Glomerular visceral epithelial cell (primary cell): Measurements from ENCODE around the gene MAN1A1.
"Not testable (repeated sequence)": the region's sequence is repeated elsewhere in the genome, so short reads cannot be mapped to it uniquely, and the experiment has no call there.

Experiments used
- DNase-seq: peaks from one replicate; pipeline ENCODE4 v3.0.0-alpha.2; 2016; ENCODE audit errors: extremely low spot score

Gene MAN1A1

DNA sequence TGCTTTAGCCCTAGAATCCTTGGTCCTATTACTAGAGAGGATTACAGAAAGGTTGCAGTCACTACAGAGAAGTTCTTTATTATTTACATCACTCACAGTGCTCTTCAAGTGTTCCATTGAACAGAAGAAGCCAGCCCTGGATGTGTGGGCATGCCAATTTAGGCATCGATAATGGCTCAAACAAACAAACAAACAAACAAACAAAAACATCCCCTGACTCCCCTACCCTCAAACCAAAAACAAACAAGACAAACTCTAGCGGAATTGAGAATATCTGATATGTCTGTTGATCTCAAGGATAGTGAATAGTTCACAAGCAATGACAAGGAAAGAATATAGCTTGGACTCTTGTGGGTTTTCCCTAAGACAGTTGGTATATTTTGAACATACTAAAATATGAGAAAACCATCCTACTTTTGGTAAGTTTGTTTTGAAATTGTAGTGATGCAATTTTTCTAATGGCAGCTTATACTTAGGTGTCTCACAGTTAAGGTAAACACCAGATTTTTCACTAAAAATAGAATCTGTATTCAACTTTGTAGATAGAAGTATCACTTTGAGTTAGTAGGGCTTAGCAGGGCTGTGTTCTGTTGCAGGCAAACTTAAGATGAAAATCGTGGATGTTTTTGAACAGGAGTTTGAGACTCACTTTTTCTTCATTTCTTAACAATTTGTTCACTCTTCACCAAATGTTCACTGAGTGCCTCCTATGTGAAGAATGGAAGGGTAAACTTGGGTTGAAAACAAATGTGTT is 178.3 kb downstream of the MAN1A1 start:
- no peak for DNase-seq

DNA sequence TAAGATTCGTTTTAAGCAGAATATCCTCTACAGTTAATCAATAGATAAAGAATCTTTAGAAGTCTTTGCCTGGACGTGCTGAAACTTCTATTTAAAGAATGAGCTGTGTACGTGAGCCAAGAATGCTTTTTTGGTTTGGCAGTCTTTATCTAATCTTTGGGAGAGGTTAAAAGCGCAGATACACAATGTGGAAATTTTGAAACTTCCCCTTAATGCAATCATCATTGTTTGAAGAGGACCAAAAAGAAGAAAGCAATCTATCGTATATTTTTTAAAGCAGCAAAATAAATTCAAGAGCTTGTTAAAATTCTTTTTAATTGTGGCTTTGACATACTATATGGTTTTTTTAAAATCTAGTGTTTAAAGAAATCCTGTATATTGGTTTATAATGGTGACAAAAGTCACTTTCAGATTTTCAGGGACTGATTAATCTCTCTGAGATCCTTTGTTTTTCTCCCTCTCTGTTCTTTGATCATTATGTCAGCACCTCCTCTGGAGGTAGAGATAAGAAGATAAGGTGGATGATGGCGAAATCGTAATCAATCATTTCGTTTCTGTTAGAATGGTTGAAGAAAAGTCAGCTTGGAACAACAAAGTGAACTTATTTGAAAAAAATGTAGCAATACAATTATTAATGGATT is 179.0 kb downstream of the MAN1A1 start:
- DNase-seq: no peak

DNA sequence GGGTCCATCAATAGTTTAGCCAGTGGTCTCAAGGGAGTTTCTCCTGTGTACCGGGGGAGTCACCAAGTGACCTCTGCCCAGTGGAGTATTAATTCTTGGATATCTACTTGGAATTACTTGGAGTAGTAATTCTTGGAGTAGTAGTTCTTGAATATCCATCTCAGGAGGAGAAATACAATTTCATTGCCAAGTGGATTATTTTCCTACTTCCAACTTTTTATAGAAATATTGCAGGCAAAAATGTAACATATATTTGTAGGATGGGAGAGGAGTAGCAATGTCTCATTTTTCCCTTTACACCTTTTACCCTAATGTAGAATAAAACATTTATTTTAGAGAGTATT is 179.5 kb downstream of the MAN1A1 start:
- no peak for DNase-seq

DNA sequence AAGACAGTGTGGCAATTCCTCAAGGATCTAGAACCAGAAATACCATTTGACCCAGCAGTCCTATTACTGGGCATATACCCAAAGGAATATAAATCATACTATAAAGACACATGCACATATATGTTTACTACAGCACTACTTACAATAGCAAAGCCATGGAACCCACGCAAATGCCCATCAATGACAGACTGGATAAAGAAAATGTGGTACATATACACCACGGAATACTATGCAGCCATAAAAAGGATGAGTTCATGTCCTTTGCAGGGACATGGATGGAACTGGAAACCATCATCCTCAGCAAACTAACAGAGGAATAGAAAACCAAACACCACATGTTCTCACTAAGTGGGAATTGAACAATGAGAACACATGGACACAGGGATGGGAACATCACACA is 180.2 kb downstream of the MAN1A1 start:
- not testable (repeated sequence) for DNase-seq

DNA sequence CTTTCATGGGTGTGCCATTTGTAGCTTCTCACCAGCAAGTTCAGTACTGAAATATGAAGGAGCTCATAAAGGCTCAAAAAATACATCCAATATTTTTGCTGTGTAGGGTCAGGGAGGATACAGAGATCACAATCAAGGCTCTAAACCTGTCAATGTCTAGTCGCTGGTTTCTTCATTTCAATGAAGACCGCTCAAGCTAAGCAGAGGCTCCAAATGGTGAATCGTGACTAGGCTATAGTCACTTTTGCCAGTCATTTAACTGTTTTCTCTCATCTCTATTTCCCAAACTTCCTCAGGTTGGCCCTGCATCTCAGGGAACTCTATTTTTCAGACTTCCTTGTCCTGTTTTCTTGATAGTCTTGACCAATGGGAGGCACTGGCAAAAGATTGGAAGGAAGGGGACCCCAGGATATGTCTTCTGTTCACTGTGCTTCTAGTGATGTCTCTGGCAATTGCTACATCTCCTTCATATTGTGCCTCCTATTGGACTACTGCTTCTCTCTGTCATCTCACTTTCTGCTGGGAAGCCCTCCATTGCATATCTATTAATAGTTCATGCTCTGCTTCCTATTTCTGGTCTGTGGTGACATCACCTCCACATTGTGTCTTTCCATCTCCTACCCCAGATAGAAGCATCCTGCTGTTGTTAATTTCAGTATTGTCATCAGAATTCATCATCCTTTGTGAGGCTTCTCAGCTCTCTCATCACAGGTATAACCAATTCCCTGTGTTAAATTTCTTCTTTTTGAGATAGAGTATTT is 183.4 kb downstream of the MAN1A1 start:
- no peak for DNase-seq

DNA sequence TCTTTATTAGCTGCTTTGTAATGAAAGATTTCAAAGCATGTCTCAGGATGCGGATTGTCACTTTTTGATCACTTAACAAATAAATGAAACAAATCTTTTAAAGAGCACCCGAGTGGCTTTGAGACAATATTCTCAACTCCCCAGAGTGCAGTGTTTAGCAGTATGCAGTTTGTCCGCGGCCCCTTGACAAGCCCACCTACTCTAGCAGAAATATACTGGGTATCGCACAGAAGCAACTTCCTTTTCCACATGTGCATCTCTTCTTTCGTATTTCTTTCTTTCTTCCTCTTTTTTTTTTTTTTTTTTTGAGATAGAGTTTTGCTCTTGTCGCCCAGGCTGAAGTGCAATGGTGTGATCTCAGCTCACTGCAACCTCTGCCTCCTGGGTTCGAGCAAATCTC is 186.6 kb downstream of the MAN1A1 start:
- DNase-seq: no peak

DNA sequence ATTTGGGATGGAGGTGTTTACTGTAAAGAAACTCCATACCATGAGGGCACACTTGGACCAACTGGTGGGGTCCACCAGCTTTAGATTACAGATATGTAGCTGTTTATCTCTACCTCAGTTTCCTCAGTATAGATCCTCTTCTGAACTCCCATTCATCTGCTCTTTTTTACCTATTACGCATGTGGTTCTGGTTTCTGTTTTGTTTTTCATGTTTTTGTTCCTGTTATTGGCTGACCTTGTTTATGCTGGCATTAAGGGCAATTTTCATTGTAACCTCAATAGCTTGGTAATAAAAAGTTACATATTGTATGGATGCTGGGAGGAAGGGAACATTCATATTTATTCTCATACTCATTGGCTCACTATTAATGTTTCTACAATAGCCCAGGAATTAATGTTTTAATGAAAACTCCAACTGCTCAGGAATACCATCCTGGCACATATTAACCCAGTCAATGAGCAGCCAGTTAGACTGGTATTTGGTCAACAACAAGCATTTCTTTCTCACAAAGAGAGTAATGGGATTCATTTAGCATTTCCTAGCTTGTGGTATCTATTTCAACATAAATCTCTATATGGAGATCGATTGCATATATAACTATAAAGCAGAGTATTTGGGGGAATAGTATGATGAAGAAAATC is 187.3 kb downstream of the MAN1A1 start:
- DNase-seq: no peak

DNA sequence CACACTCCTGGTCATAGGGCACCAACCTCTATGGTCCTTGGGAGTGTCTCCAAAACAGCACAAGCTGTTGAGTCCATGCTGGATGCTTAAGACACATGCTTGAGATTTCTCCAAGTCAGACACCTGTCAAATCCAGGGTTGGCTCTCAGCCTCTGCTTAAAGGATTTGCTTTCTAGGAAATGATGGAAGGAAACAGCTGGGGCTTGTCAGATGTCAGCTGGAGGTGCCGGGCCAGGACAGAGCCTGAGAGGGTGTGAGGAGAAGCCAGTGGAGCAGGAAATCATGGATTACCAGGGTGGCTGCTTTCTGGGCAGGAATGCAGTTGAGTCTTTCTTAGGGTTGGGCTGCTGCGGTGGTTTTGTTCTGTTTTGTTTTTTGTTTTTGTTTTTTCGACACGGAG is 188.1 kb downstream of the MAN1A1 start:
- no peak for DNase-seq

DNA sequence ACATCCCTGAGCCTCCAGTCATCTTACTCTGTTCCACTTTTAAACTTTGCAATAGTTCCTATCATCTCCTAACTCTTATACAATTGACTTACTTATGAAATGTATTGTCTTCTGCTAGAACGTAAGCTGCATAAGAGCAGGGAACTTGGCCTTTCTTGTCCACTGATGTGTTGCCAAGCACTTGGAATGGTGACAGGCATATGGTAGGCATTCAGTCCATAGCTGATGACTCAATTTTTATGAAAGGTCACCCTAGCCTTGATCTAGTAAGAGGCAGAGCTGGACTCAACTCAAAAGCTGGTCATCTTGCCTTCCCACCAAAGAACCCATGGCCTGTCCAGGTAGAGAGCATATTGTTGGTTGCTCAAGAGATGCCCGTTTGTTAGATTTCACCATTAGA is 188.7 kb downstream of the MAN1A1 start:
- no peak for DNase-seq

DNA sequence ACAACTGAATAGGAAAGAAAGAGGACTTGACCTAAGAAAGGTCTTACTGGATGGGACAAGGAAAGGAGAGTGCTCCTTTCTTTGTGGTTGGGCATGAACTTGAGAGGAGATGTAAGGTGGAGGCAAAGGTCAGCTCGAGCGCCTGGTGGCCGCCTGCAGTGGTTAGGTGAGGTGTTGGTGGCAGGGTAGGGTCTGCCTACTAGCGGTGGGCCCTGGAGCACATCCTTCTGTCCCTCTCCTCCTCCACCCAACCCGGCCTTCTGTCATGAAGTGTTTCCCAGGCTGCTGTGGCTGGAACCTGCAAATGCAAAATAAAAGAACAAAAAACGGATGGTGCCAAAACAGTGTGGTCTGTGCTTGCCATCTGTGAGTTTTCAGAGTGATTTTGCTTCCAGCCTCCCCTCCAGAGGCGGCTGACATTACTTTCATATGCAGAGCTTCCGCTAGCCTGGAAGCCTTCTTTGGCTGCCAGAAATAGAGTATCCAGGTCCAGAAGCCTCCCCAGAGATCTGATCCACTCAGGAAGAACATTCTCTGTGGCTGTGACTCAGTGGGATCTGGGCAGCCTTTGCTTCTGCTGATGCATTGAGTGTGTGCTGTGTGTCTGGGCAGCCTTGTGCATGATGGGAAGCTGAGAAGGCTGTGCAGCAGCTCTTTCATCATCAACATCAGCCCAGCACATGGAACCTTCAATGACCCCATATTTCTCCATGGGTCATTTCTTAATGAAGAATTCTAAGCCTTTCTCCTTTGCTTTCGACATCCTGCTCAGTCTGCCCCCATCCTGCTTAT is 191.3 kb downstream of the MAN1A1 start:
- no peak for DNase-seq

DNA sequence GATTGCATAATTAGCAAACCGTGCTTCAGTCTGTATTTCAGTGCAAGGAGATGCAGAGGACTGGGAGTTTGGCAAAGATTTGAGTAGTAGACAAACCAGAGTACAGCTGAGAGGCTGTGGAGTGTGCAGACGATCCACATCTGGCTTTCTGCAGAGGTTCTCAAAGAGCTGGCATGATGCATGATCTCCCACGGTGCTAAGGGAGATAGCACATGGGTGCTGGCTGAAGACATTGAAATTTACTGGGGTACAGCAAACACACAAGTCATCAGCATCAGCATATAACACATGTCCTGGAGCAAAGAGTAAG is 192.1 kb downstream of the MAN1A1 start:
- DNase-seq: no peak

DNA sequence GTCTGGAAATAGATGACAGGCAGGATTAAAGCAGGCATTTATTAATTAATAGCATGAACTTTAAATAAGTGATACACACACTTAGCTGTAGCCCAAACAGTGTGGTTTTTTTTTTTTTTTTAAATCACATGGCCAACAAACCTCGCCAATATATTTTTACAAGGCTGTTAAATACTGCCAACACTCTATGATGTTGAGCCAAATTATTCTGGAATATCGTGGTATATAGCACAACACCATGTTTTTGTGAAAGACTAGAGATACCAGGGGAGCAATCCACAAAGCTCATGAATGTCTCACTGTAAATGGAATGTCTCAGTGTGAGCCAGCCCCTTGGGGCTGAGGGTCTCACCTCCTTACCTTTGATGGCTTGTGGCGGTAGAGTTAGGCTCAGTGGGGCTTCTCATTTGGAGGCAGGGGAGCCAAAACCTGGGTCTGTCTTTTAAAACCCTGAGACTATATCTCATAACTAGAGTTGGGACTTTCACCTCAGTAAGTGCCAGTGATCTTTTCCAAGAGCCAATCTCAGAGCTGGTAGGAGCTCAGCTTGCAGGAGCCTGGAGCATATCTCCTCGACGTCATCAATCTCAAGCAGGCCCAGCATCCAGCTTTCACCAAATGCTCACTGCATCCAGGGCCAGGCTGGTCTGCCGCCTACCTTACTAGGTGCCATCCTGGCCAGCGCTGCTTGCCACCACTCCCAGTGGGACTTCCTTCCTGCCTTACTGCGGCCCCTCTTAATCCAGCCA is 192.6 kb downstream of the MAN1A1 start:
- no peak for DNase-seq

DNA sequence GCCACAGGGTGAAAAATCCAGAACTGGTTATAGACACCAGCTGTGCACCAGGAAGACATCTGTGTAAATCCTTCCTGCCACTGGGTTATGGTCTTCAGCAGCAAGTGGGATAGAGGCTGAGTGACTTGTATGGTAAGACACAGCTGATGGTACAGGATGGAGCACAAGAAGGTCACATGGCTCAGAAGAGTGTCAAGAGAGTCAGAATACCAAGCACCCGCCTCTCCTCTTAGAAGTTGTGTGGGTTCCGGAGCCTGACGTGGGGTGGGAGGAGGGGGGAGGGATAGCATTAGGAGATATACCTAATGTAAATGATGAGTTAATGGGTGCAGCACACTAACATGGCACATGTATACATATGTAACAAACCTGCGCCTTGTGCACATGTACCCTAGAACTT is 193.5 kb downstream of the MAN1A1 start:
- DNase-seq: not testable (repeated sequence)

DNA sequence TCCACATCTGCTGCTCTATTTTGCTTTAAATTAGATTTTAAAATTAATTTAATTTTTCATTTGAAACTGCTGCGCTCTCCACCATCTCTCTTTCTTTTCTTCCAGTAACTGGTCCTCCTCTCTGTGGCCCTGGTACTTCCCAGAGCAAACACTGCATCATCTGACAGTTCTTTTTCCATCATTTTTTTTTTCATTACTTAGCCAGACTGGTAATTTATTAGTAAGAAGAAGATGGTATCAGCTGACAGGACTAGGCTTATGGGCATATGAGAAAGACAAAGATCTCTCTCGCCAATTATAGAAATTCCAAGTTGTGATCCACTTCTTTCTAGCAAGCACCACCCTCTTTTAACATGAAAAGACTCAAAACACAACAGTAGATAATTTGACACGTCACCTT is 197.4 kb downstream of the MAN1A1 start:
- DNase-seq: no peak

DNA sequence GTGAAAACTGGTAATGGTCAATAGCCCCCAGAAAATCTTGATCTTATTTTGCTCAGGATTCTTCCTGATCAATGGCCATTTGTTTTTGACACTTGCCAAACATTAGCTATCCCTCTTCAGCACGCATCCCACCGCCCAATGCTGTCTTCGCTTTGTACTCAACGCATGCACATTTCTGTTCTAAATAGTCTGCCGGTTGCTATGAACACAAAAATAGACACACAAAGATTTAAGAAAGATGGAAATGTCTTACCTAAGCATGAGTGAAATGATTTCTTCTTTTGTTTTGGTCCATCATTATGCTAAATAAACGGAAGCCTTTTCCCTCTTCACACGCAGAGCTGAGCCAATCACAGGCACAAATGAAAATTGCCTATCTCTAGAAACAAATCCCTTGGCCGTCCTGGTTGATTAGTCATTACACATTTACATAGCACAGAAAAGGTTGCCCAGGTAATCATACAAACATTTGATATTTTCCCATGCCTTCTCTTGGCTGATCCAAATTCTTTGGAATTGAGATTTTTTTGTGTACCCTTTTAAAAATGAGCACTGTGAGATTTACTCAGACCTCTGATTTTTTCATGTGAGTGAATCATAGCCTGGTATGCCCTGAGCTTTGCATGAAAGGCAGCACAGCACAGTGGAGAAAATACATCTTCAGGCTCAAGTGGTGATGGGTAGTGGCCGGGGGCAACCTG is 200.6 kb downstream of the MAN1A1 start:
- DNase-seq: no peak

DNA sequence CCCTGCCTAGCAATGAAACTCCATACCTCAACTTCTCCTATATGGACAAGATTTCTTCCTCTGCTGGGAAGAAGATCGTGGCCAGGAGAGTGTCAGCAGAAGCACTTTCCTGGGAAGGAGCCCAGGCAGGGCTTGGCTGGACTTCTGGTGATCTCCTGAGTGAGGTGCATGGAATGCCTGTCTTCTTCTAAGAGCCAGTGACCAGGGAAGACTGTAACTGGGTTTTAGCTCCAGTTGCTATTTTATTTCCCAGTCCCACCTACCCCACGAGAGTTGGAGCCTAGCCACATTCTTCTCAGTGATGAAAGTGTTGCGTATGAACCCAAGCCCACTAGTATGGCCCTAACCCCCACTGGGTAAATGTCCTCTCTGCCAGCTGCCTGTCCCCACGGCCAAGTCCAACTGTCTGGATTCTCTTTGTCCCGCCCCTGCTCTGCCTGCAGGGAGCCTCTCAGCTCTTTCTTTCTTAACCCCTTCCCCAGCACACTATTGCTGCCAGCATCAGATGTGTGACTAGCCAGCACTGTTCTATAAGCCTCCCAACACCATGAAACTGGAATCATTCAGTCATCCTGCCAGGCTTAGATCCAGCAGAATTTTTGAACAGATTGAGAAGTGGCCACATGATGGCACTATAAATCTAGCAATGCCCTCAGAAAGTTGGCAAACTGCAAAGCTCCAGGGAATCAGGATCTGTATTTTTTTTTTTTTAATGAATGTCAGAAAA is 201.3 kb downstream of the MAN1A1 start:
- peak; percentile 69 for DNase-seq

DNA sequence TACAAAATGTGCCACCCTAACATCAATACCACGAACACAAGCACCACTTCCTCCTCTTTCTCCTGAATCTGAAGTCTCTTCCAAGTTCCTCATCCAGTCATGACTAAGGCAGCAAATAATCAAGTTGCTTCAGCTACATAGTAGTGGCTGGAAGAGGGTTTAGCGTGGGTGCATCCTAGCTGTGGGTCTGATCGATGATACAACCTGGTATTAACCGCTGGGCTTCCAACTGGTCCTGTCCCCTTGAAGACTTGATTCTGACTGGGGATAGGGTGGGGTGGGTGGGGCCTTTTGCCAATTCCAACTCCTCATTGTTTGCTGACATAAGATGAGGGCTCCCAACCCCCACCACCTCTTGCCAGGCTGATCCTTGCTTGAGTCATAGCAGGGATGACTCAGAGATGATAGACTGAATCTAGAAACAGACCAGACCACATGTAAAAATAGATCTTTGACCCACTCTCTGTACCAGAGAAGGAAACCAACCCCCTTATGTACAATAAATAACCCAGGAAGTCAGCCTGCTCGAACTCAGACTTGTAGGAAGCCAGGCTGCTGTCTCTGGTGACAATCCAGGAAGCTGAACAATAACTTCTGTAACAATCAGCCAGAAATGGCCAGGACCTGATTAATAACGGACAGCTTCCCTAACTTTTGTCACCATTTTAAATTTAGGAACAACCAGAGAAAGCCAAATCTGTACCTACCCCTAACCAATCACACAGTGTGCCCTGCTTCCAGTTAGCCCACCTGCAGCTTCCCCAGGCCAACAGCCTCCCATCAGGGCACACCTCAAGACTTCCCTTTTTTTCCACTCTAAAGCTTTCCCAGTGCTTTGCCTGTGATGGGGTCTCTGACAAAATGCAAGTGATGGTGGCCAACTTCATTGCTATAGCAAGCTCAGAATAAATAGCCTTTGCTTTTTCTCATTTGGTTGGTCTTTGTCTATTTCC is 202.2 kb downstream of the MAN1A1 start:
- peak; percentile 94 for DNase-seq

DNA sequence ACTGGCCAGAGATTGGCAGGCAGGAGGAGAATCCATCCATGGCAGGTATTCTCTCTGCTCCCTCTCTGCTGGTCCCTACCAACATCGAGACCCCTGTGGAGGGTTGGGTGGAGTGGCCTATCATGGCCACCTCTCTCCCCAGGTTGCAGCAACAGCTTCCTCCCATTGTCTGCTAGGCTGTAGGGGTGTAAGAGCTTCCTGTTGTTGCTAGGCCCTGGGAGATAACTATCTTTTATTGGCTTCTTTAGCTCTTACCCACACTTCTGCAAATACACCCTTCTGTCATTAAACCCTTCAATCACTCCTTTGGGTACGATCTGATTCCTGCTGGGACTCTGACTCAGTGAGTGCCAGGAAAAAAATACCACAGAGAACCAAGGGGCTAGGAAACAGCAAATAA is 204.4 kb downstream of the MAN1A1 start:
- no peak for DNase-seq

DNA sequence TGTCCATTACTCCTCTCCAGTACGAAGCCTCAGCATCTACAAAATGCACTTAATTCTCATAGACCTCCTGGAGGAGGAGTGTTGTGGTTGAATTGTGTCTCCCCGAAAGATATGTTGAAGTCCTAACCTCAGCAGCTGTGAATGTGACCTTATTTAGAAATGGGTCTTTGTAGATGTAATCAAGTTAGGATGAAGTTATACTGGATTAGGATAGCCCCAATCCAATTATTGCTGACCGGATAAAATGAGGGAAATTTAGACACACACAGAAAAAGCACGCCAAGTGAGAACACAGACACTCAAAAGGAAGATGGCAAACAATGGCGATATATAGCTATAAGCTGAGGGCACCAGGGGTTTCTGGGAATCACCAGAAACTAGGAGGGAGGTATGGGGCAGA is 206.9 kb downstream of the MAN1A1 start:
- no peak for DNase-seq
